GM10847 (cell line): Measurements from ENCODE around the gene EHMT1.

ENCODE experiments used
- POLR2A ChIP-seq: IDR thresholded peaks from 2 replicates; pipeline ENCODE4 v1.6.1; 2011; ENCODE audit not compliant: insufficient read length; ENCODE audit errors: extremely low read depth

Gene EHMT1

GRCh38 chr9:137583957-137584356 lies 34.8 kb upstream of the EHMT1 start:
- no peak for TF ChIP-seq POLR2A

- TF ChIP-seq POLR2A: no peak
These were observed 32.0 kb upstream of the EHMT1 start for GRCh38 chr9:137586854-137587253.

- no peak for TF ChIP-seq POLR2A
These were observed 30.5 kb upstream of the EHMT1 start for GRCh38 chr9:137588311-137588710.

GRCh38 chr9:137588891-137589290 lies 29.9 kb upstream of the EHMT1 start:
- no peak for TF ChIP-seq POLR2A

- no peak for TF ChIP-seq POLR2A
These were observed 29.2 kb upstream of the EHMT1 start for GRCh38 chr9:137589441-137590122.

- no peak for TF ChIP-seq POLR2A
These were observed 28.7 kb upstream of the EHMT1 start for GRCh38 chr9:137590123-137590468.

GRCh38 chr9:137590469-137591383 lies 28.1 kb upstream of the EHMT1 start, which contains the start of gene ZMYND19:
Gene ZMYND19 (minus strand): TSS chr9:137590512. CDS start chr9:137590263, 249 bp downstream.
- peak; percentile 14 for TF ChIP-seq POLR2A

- no peak for TF ChIP-seq POLR2A
These were observed 26.0 kb upstream of the EHMT1 start for GRCh38 chr9:137592767-137593166.

- no peak for TF ChIP-seq POLR2A
These were observed 25.6 kb upstream of the EHMT1 start for GRCh38 chr9:137593176-137593575.

- TF ChIP-seq POLR2A: no peak
These were observed 19.9 kb upstream of the EHMT1 start for GRCh38 chr9:137598943-137599342.

- no peak for TF ChIP-seq POLR2A
These were observed 16.1 kb upstream of the EHMT1 start for GRCh38 chr9:137602661-137603060.

- no peak for TF ChIP-seq POLR2A
These were observed 14.9 kb upstream of the EHMT1 start for GRCh38 chr9:137603879-137604278.

GRCh38 chr9:137604345-137605086 lies 14.3 kb upstream of the EHMT1 start:
- no peak for TF ChIP-seq POLR2A

GRCh38 chr9:137605121-137606004 lies 13.4 kb upstream of the EHMT1 start, which contains the start of gene ARRDC1:
Gene ARRDC1 (plus strand): TSS chr9:137605686. CDS start chr9:137605718, 32 bp downstream.
- TF ChIP-seq POLR2A: peak; percentile 64
